Measurements from ENCODE around the gene METTL25. TPM values are rescaled to one million over a fixed set of nuclear protein-coding genes. Genes with fewer than 3 reads are reported as not detected.

METTL25 gene
- polyA plus RNA-seq, 2 of the 4 experiments (the other 2 are of a cell fraction): 3.8 to 6.3 TPM

DNA sequence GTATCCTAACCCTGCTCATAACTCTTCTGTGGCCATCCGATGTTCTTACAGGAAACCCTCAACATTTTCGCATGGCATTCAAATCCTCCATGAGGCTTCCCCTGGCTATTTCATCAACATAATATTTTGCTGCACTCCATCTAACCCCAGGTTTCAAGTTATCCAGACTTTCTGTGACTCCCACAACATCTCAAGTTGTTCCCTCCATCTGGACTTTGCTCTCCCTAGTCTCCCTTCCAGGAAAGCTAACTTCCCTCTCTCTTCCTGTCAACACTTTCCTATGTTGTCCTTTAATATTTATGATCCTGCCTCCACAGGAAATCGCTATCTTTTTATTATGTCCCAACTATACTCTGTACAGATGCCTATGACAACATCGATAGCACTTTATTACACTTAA is 146.1 kb downstream of the METTL25 start:
- TF ChIP-seq CHD2 (IDR thresholded peaks at IDR 0.05; ENCODE audit: low read length, partially characterized antibody) (no peak), KDM1A (IDR thresholded peaks at IDR 0.05; ENCODE audit: low read depth) (no peak), NFE2L2 (conservative IDR thresholded peaks at IDR 0.05; ENCODE audit: low read length) (no peak), FOXS1 (CRISPR knock-in tag; IDR thresholded peaks at IDR 0.05) (no peak), CEBPB (IDR thresholded peaks at IDR 0.05) (no peak), RAD21 (conservative IDR thresholded peaks at IDR 0.05 in 1 of 2, IDR thresholded peaks at IDR 0.05 in 1 of 2) (no peak), KDM5A (IDR thresholded peaks at IDR 0.05) (no peak), TP53 (CRISPR knock-in tag; IDR thresholded peaks at IDR 0.05) (no peak), BHLHE40 (IDR thresholded peaks at IDR 0.05; ENCODE audit: low read depth, low read length) (no peak), FOSB (CRISPR knock-in tag; IDR thresholded peaks at IDR 0.05) (no peak)
- TF ChIP-seq, protein P1, sequence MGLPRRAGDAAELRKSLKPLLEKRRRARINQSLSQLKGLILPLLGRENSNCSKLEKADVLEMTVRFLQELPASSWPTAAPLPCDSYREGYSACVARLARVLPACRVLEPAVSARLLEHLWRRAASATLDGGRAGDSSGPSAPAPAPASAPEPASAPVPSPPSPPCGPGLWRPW (IDR thresholded peaks at IDR 0.05): no peak
- TF ChIP-seq, protein P2, sequence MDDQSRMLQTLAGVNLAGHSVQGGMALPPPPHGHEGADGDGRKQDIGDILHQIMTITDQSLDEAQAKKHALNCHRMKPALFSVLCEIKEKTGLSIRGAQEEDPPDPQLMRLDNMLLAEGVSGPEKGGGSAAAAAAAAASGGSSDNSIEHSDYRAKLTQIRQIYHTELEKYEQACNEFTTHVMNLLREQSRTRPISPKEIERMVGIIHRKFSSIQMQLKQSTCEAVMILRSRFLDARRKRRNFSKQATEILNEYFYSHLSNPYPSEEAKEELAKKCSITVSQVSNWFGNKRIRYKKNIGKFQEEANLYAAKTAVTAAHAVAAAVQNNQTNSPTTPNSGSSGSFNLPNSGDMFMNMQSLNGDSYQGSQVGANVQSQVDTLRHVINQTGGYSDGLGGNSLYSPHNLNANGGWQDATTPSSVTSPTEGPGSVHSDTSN (IDR thresholded peaks at IDR 0.05): no peak
- 42% methylated on average over 4 of the region's 4 CpGs for WGBS (ENCODE audit: missing lambda C conversion rate)
- Histone ChIP-seq H3K27ac (no peak overlapping the region), H3K4me1 (no peaks in the 10 kb centered on the region), H3K4me3 (no peak overlapping the region), H3K9me3 (no peaks in the 10 kb centered on the region), H3K4me2 (no peak overlapping the region)
- no peak for ATAC-seq
- no peak for FAIRE-seq
- ChIA-PET POLR2A (no interaction called here), CTCF (no interaction called here)
- DNase-seq (ENCODE audit: low read depth in 1 of 2, low spot score in 1 of 2): no peak

DNA sequence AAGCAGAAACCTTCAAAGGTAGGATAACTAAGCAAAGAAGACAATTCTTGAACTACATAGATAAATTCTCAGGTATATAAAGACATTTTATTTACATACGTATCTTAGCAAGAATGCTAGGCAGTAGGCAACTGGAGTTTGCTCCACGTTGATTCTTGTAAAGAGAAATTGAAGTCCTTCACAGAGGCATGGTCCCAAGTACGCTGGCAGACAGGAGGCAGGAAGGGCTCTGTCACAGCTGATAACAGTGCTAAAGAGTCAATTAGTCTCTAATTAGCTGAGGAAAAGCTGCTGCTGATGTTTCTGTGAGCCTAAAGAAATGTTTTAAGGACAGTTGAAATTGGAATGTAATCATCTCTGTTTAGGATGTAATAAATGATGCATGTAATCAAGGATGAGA is 146.8 kb downstream of the METTL25 start:
- H3K27ac ChIP-seq: no peak overlapping the region
- no peak for FAIRE-seq
- CTCF ChIA-PET: no interaction called here

More for the DNA sequence above, 146.8 kb downstream of the METTL25 start:
- DNase-seq (ENCODE audit: low read depth in 1 of 2, low spot score in 1 of 2) (no peak), ATAC-seq (no peak)
- TF ChIP-seq, protein P3, sequence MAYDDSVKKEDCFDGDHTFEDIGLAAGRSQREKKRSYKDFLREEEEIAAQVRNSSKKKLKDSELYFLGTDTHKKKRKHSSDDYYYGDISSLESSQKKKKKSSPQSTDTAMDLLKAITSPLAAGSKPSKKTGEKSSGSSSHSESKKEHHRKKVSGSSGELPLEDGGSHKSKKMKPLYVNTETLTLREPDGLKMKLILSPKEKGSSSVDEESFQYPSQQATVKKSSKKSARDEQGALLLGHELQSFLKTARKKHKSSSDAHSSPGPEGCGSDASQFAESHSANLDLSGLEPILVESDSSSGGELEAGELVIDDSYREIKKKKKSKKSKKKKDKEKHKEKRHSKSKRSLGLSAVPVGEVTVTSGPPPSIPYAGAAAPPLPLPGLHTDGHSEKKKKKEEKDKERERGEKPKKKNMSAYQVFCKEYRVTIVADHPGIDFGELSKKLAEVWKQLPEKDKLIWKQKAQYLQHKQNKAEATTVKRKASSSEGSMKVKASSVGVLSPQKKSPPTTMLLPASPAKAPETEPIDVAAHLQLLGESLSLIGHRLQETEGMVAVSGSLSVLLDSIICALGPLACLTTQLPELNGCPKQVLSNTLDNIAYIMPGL (CRISPR knock-in tag; IDR thresholded peaks at IDR 0.05; ENCODE audit: borderline replicate concordance): no peak
- TF ChIP-seq FOSB (CRISPR knock-in tag; IDR thresholded peaks at IDR 0.05) (no peak), ESRRA (IDR thresholded peaks at IDR 0.05; ENCODE audit: borderline replicate concordance, low read length) (no peak), RCOR1 (IDR thresholded peaks at IDR 0.05; ENCODE audit: low read depth, low read length) (no peak), CEBPB (IDR thresholded peaks at IDR 0.05) (no peak), RAD21 (conservative IDR thresholded peaks at IDR 0.05 in 1 of 2, IDR thresholded peaks at IDR 0.05 in 1 of 2) (no peak), JUN (IDR thresholded peaks at IDR 0.05) (no peak), HOXB5 (CRISPR knock-in tag; IDR thresholded peaks at IDR 0.05) (no peak), EHF (CRISPR knock-in tag; IDR thresholded peaks at IDR 0.05) (no peak), CHD2 (IDR thresholded peaks at IDR 0.05; ENCODE audit: low read length, partially characterized antibody) (no peak), ZSCAN20 (CRISPR knock-in tag; IDR thresholded peaks at IDR 0.05) (no peak), BHLHE40 (IDR thresholded peaks at IDR 0.05; ENCODE audit: low read depth, low read length) (no peak), EP300 (IDR thresholded peaks at IDR 0.05) (no peak)
- TF ChIP-seq, protein P4, sequence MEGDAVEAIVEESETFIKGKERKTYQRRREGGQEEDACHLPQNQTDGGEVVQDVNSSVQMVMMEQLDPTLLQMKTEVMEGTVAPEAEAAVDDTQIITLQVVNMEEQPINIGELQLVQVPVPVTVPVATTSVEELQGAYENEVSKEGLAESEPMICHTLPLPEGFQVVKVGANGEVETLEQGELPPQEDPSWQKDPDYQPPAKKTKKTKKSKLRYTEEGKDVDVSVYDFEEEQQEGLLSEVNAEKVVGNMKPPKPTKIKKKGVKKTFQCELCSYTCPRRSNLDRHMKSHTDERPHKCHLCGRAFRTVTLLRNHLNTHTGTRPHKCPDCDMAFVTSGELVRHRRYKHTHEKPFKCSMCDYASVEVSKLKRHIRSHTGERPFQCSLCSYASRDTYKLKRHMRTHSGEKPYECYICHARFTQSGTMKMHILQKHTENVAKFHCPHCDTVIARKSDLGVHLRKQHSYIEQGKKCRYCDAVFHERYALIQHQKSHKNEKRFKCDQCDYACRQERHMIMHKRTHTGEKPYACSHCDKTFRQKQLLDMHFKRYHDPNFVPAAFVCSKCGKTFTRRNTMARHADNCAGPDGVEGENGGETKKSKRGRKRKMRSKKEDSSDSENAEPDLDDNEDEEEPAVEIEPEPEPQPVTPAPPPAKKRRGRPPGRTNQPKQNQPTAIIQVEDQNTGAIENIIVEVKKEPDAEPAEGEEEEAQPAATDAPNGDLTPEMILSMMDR (IDR thresholded peaks at IDR 0.05): no peak
- TF ChIP-seq, protein P5, sequence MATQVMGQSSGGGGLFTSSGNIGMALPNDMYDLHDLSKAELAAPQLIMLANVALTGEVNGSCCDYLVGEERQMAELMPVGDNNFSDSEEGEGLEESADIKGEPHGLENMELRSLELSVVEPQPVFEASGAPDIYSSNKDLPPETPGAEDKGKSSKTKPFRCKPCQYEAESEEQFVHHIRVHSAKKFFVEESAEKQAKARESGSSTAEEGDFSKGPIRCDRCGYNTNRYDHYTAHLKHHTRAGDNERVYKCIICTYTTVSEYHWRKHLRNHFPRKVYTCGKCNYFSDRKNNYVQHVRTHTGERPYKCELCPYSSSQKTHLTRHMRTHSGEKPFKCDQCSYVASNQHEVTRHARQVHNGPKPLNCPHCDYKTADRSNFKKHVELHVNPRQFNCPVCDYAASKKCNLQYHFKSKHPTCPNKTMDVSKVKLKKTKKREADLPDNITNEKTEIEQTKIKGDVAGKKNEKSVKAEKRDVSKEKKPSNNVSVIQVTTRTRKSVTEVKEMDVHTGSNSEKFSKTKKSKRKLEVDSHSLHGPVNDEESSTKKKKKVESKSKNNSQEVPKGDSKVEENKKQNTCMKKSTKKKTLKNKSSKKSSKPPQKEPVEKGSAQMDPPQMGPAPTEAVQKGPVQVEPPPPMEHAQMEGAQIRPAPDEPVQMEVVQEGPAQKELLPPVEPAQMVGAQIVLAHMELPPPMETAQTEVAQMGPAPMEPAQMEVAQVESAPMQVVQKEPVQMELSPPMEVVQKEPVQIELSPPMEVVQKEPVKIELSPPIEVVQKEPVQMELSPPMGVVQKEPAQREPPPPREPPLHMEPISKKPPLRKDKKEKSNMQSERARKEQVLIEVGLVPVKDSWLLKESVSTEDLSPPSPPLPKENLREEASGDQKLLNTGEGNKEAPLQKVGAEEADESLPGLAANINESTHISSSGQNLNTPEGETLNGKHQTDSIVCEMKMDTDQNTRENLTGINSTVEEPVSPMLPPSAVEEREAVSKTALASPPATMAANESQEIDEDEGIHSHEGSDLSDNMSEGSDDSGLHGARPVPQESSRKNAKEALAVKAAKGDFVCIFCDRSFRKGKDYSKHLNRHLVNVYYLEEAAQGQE (IDR thresholded peaks at IDR 0.05): no peak
- Histone ChIP-seq H3K9me3 (no peaks in the 10 kb centered on the region), H3K4me1 (no peaks in the 10 kb centered on the region), H3K4me2 (no peak overlapping the region), H3K4me3 (no peak overlapping the region)
- WGBS (ENCODE audit: missing lambda C conversion rate): 43% methylated on average over 3 of the region's 3 CpGs
- POLR2A ChIA-PET: no interaction called here

All from A549 (cell line).